GM19238 (cell line): ENCODE data around the gene FCHSD1.
A peak's percentile ranks its signal among the peaks of the same experiment; 100 is the strongest.
"Not testable (repeated sequence)": the region's sequence is repeated elsewhere in the genome, so short reads cannot be mapped to it uniquely, and the experiment has no call there.

Experiments
- DNase-seq: peaks from one replicate; pipeline ENCODE4 v3.0.0; 2011; ENCODE audit warnings: low spot score; ENCODE audit not compliant: insufficient read length

The FCHSD1 gene

DNA sequence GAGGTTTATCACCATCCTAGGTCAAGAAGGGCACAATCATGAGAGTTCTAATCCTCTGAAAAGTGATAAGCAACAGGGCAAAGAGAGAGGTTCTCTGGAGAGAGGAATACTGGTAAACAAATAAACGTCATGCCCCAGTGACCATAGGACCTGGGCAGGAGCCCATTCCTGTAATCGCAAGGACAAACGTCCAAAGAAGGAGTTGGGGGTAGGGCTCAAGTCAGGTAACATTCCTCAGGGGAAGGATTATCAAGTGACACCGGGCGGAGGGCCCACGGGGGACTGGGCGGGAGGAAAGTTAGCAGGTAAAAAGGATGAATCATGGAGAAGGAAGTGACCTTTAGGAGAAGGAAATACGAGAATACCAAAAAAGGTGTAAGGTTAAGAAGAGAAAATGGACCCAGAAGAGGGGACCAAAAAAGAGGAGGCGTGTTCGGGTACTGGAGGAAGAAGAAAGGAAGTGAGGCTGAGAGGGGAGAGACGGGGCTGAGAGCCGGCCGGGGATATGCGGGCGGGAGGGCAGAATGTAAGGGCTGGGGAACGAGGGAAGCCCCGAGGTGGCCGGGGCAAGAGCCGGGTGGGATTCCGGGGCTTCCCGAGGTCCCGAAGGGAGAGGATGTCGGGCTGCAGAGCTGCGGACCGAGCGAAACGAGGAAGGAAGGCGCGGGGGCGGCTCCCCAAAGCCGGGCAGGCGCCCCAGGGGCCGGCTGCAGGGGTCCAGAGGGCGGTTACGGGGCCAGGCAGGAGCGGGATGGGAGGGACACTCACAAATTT, 33.0 kb downstream of the FCHSD1 start:
- DNase-seq, result peak; percentile 42

DNA sequence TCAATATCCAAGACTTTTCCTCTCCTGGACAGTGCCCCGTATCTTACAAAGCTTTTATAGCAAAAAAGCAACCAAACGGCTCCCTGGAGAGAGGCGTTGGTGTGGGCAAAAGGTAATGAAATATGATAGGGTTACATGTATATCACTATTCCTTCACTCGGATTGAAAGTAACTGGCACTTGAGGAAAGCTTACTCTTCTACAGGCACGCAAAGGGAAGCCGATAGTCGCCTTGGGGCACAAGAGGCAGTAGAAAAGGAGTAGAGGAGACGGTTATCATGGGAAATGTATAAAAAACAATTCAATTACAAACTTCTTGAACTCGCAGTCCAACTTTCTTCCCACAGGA, 33.6 kb downstream of the FCHSD1 start:
- no peak for DNase-seq

DNA sequence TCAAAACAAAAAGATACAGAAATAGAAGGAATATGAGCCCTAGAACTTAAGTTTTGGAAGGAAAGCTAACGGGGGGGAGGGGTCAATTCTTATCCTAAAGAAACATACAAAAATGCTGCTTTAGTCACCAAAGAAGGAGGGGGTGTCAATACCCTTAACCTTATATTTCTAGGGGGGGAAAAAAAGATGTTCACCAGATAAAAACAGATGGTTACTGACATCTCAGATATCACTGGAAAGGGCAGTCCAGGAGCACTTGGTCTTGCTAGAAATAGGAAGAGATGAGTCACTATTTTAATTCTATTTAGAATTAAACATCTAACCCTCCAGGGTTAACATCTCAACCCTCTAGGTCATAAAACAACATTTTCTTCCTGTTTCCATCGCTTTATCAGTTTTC, 34.1 kb downstream of the FCHSD1 start:
- DNase-seq, result no peak

DNA sequence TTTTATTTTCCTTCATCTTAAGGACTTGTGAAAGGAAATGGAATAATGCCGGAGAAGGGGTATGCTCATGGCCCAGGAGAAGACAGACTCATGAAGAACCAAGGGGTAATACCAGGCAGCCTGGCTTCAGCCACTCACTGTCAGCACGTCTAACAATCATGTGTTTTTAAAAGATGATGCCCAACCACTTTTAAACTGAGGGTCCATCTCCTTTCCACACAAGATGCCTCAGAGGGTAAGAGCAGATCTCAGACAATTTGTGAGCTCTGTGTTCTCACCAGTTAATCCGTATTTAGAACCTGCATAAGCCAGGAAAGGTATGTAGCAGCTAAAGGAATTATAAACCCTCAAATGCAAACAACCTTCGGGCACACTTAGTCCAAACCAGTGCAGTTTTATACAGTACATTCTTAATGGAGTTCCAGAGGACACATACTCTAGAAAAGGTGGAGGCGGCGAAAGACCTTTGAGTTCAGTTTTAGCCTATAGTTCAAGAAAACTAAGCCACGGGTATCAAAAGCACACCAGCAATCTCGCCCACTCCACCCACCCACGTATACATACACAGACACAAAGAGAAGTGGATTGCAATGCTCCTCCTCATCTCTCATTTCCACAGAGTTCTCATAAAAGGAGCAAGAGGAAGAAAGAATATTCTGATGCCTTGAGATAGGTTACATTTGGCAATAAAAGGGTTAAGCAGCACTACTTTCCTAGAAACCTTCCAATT, 35.1 kb downstream of the FCHSD1 start:
- no peak for DNase-seq

DNA sequence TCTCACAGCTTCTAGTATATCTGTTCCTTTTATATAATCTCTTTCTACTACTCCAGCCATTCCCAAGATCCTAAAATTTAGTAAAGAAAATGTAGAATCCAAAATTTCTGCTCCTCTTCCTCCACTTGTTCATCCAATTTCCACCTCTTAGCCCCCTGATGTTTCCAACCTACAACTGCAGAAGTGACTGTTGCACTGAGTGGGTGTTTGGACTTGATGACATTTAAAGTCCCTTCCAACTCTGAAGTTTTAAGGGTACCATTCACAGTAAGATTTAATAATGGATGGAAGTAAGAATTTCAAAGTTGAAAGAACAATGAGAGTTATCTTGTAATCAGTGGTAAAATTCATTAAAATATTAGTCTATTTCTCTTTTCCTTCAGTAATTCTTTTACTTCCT, 37.9 kb downstream of the FCHSD1 start:
- no peak for DNase-seq

DNA sequence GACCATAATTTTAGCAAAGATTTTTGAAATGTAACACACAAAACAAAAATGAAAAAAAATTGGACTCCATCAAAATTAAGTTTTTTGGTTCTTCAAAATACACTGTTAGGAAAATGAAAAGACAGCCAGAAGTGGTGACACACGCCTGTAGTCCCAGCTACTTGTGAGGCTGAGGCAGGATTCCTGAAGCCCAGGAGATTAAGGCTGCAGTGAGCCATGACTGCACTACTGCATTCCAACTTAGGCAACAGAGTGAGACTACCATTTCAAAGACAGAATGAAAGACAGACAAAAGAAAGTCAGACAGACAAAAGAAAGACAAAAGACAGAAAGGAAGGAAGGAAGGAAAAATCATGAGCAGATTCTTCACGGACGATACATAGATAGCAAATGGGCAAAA, 39.9 kb downstream of the FCHSD1 start:
- no peak for DNase-seq

DNA sequence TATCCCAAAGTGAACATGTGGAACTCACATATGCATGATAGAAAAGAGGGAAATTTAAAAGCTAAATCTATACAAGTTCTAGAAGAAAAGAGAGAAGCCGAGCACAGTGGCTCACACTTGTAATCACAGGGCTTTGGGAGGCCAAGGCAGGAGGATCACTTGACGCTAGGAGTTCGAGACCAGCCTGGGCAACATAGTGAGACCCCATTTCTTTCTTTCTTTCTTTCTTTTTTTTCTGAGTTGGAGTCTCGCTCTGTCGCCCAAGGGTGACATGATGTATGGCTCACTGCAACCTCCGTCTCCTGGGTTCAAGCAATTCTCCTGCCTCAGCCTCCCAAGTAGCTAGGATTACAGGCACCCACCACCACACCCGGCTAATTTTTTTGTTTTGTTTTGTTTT, 41.3 kb downstream of the FCHSD1 start:
- not testable (repeated sequence) for DNase-seq

DNA sequence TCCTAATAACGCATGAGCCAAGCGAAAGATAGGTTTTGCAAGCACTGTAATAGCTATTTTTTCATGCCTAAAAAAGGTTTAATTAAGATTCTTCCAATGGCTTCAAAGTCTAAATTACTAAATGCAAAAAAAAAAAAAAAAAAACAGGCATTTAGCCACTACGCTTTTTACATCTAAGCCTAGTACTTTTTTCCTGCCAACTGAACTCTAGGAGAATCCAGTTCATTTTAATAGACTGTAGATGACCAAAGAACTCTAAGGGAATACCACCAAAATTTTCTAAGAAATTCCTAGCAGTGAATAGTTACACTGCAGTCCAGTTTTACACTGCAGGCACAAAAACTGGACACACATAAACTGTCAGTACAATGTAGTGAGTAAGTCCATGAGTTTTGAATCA, 42.2 kb downstream of the FCHSD1 start:
- no peak for DNase-seq

DNA sequence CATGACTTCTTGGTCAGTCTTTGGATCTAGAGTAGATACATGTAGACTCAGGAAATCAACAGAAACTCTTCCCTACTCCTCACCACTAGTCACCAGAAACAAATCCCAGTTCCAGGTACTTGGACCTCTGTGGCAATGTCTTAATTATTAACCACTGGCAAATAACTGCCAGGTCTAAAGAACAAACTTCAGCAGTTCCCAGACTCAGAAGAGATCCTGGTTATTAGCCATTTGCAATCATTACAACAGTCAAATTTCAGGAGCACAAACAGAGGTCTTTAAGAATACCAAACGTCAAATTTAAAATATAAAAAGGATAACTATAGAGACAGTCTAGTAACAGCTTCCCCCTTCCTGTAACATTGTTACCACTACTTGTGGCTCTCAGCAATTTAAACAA, 42.7 kb downstream of the FCHSD1 start:
- DNase-seq, result no peak

DNA sequence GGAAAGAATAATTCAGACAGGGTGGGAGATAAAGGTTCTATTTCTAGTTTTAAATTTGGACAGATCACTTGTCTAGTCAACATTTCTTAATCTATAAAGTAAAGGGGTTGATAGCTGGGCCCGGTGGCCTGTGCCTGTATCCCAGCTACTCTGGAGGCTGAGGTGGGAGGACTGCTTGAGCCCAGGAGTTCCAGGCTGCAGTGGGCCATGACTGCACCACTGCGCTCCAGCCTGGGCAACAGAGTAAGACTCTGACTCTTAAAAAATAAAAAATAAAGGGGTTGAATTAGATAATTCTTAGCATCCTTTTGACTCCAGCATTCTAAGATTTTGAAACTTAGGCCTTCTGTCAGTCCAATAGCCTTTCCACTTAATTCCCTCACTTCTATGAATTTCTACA, 43.2 kb downstream of the FCHSD1 start:
- no peak for DNase-seq

DNA sequence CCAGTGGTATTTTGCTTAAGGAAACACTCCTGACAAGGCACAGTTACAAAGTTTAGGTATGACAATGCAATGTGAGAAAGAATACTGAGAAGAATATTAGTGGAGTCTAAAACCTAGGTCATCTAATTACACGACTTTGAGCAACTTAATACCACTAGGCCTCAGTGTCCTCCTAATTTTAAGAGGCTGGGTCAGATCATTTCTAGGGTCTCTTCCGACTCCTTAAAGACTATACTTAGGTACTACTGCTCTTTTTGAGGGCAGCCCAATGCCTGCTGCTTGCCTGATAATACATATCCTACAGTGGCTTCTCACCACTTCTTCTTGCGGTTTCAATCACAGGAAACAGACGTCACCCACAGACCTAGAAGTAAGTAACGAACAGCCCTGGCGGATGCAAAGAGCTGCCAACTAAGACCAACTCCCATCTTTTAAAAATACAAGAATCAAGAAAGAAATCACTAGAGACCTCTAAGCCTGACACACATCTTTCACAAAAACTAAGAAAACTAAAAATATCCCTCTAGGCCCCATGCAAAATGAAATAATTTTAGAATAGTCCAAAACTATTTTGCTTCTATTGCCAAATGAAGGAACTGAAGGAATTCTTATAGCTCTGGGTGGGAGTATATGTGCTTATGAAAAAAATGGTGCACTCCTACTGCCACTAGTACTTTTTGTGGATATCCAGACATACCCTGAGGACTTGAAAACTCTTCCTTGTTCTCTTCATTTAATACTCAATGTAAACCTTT, 45.5 kb downstream of the FCHSD1 start:
- peak; percentile 23 for DNase-seq

DNA sequence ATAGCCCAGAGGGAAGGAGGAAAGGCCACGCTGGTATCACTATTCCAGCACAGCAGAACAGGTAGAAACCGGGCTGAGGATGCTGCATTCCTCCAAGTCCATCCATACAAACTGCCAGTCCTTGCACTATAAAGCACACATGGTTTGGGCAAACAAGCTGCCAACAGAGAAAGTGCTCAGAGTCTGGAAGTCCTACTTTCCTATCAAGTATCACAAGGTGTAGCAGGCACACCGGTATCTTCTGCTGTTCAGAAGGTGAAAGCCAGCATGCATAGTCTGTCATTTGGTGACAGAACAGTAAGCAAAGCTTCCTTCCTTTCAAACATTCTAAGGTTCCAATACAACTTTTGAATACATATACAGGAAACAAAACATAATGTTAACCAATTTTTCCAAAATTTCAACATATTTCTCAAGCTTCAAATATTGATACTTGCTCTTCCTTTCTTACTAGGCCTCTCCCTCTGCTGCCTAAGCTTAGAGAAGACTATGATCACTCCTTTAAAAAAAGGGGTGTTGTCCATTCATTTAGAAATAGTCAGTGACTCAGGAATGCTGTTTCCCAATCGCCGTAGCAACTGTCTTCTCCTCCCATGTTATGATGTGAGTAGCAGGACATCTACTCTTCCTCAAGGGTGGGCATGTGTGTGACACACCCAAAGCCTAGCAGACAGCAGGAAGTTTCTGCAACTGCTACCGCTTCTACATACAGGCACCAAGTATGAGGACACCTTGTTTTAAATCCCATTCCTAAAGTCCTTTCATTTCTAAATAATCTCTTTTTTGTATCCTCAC, 47.1 kb downstream of the FCHSD1 start:
- DNase-seq, result no peak

DNA sequence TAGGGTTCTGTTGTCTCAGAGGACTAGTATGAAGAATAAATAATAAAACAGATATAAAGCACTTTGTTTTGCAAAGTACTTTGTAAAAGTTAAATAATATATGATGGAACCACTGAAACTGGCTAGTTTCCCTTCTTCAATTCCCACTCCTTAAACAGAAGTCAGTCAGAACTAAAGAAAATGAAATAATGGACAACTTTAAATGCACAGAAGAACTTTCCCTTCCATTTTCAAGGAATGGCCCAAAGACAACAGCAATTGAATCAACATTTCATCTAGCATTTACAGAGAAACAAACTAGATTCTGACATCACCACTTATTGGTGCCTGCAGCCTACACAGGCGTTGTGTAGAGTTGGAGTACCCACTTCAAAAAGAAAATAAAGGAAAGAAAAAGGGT, 48.6 kb downstream of the FCHSD1 start:
- DNase-seq, result no peak

DNA sequence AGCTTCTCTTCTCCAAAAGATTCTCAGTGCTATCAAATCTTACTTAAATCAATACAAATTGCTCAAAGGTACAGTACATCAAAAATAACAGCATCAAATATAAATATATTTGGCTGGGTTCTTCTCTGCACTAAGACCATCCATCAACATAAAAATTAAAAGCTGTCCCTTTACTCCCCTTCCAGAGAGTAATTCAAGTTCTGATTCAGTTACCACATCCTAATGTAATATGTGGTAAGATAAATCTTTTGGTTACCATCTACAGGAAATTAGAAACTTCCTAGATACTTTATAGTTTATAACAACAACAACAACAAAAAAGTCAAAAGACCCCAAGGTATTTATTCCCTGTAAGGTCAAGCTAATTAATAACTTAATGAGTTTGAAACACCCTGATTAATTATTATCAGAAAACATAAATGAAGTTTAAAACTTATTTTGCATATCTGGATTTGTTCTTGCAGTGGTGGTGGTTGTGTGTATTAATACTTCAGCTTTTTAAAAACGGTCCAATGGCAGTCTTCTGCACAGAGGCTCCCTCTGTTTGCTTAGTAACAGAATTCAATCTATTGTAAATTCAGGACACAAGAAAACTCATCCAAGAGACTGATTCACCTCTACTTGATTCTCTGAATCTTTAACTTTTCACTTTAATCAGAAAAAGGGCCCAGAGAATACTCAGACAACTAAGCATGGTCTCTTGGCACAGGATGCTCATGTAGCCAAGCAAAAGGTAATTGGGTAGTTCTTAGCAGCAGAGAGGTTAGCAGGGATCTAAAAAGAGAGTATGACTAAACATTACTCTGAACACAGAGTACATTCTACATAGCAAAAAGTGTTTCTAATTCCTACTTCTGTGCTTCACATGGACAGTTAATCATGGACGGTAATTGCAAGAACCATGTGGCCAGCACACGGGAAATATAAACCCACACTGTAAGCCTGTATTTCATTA, 52.5 kb downstream of the FCHSD1 start:
- DNase-seq, result no peak

DNA sequence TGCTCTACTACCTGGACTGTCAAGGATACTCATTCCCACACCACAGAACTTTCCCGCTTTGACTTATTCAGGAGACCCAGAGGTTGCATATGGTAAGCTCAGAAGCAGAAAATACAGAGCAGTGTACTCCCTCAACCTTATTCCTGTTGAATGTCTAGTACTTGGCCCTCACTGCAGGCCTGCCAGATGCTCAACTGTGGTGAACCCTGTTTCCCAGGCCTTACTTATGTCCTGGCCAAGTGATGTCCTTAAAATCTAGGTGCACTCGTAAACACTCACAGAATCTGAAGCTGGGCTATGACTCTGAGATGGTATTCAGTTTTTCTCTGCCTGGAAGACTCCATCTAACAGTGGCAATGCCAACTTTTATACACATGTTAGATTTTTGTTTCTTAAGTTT, 53.4 kb downstream of the FCHSD1 start:
- no peak for DNase-seq

DNA sequence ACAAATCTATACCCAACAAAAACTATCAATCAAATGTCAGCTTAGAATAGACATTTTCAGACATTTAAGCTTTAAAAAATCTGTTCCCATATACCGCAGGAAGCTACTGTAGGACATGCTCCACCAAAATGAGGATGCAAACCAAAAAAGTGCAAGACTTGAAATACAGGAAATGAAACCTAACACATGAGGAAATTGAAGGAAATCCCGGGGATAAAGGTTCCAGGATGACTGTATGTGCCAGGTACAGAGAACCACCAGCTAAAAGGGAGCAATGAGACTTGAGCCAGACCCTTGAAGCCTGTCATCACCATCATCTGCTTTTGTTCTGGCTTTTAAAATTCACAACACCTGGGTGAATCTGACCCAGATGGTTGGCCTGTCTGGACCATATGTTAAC, 53.8 kb downstream of the FCHSD1 start:
- no peak for DNase-seq

DNA sequence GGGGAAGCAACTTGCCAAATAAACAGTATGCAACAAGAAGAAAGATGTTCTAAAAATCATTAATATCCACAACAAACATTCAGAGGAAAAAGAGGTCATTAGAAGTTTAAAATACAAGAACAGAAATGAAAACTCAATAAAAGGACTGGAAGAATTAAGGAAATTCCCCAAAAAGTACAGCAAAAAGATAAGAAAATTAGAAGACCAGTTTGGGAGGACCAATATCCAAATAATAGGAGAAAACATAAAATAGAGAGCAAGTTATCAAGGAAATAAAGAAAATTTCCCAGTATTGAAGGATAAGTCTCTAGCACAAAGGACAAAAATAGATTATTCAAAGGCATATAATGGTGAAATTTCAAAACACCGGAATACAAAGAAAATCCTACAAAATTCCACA, 54.4 kb downstream of the FCHSD1 start:
- DNase-seq, result no peak

DNA sequence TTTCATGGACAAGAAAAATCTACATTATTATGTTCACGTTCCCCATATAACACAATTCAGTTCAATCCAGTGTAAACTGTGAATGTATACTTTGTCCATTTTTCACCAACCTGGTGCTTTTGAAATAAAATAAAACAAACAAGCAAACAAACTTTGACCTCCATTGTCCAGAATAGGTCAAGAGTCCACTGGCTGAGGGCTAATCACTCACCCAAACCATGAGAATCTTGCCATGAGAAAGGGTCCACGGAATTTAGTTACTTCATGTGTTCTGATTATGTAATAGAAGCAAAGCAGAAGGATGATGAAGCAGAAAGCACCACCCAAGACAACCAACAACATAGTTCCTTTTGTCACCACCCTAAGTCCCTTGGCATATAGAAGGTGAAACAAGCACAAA, 61.1 kb downstream of the FCHSD1 start:
- DNase-seq, result no peak
